Heart right ventricle (tissue), 12 donors: ENCODE measurements around the gene UTP11. TPM values are rescaled to one million over a fixed set of nuclear protein-coding genes. Genes with fewer than 3 reads are reported as not detected.

Experiments
- polyA plus RNA-seq, 2 donors: library from polyadenylated mRNA; stranded (reverse); fragments of 200-250 nt; gene quantifications; one replicate each; pipeline ENCODE4 v1.2.3, GENCODE V29; 2013
- total RNA-seq, 10 donors: library from RNA; stranded (reverse); fragmentation: NEBNext Ultra II Directional in 3 of 10; extraction: Animal tissue kit (Norgen Biotek cat#: 25700) in 3 of 10; gene quantifications; one replicate each; pipeline versions ENCODE4 v1.2.1 to v1.2.4, GENCODE V29; 2021 to 2023
- donor health status: ischemic (EF 13 %, LVEDD 7.1; RV severe dilation, severe dysfunction).
- donor health status: healthy with polysubstance abuse.
- donor health status: DM: no; HTN: yes; CAD: no.
- donor health status: DM: no; HTN: no; CAD: no.
- donor health status: ischemic (EF 25% LVEDD 6.9; RV normal size, moderate dysfunction).
- donor health status: ischemic (EF 25% LVEDD 5.7; RV mildly dilated, moderate dysfunction).
- donor health status: healthy.
- donor health status: nonischemic (EF 11% LVEDD 7.7; RV severe dilation, severe dysfunction).
- donor health status: DM: yes; HTN: yes; CAD: no.
- donor health status: PGD.
- donor health status: ischemic (EF 29% LVEDD 5.4; RV normal size, mild dysfunction).
- donor health status: nonischemic (EF 23%, LVEDD 6.1; RV moderate dilation, normal function).

The UTP11 gene
- total and polyA plus RNA-seq, 12 donors, result 22.9 to 59.8 (median 35.8) TPM

Other genes starting within 250 kb of the UTP11 start
- gene EPHA10, start 247.6 kb upstream of the UTP11 start, total RNA-seq, result under 1 TPM in 4 of 10 donors, not detected in 6; 0.04 to 0.15 (median 0.06) TPM
- under 1 TPM; 0.04 to 0.15 TPM for gene EPHA10, start 247.6 kb upstream of the UTP11 start, polyA plus RNA-seq
- gene MANEAL, start 218.9 kb upstream of the UTP11 start, total RNA-seq, result 1 to 10 TPM in 8 of 10 donors, under 1 TPM in 2; 0.69 to 3.1 (median 1.6) TPM
- gene MANEAL, start 218.9 kb upstream of the UTP11 start, polyA plus RNA-seq, result under 1 TPM; 0.66 to 0.75 TPM
- gene C1orf122, start 204.9 kb upstream of the UTP11 start, total RNA-seq, result 10 to 100 TPM; 37.8 to 53.0 (median 46.0) TPM
- 10 to 100 TPM; 45.9 to 48.1 TPM for gene C1orf122, start 204.9 kb upstream of the UTP11 start, polyA plus RNA-seq
- gene YRDC, start 204.5 kb upstream of the UTP11 start, total RNA-seq, result 1 to 10 TPM; 3.3 to 9.1 (median 5.5) TPM
- 10 to 100 TPM in 1 of 2 donors, 1 to 10 TPM in 1; 4.3 to 15.9 TPM for gene YRDC, start 204.5 kb upstream of the UTP11 start, polyA plus RNA-seq
- gene MTF1, start 153.1 kb upstream of the UTP11 start, total RNA-seq, result 10 to 100 TPM; 10.0 to 17.1 (median 11.0) TPM
- 1 to 10 TPM; 1.5 to 2.1 TPM for gene MTF1, start 153.1 kb upstream of the UTP11 start, polyA plus RNA-seq
- 10 to 100 TPM in 9 of 10 donors, 1 to 10 TPM in 1; 8.7 to 16.7 (median 12.5) TPM for gene INPP5B, start 65.7 kb upstream of the UTP11 start, total RNA-seq
- 10 to 100 TPM in 1 of 2 donors, 1 to 10 TPM in 1; 4.1 to 17.3 TPM for gene INPP5B, start 65.7 kb upstream of the UTP11 start, polyA plus RNA-seq
- 10 to 100 TPM; 21.0 to 30.3 (median 27.1) TPM for gene SF3A3, start 22.7 kb upstream of the UTP11 start, total RNA-seq
- 10 to 100 TPM; 14.2 to 18.6 TPM for gene SF3A3, start 22.7 kb upstream of the UTP11 start, polyA plus RNA-seq
- gene FHL3, start 7.2 kb upstream of the UTP11 start, total RNA-seq, result 10 to 100 TPM in 3 of 10 donors, 1 to 10 TPM in 7; 5.8 to 23.8 (median 8.3) TPM
- gene FHL3, start 7.2 kb upstream of the UTP11 start, polyA plus RNA-seq, result 10 to 100 TPM; 11.6 to 14.9 TPM
- under 1 TPM in 2 of 10 donors, not detected in 8; 0.13 to 0.22 TPM for gene POU3F1, start 34.1 kb downstream of the UTP11 start, total RNA-seq
- gene POU3F1, start 34.1 kb downstream of the UTP11 start, polyA plus RNA-seq, result under 1 TPM in 1 of 2 donors, not detected in 1; 0.03 TPM